ENCODE data around the gene A2M. TPM values are rescaled to one million over a fixed set of nuclear protein-coding genes. Genes with fewer than 3 reads are reported as not detected.
A peak's percentile ranks its signal among the peaks of the same experiment; 100 is the strongest.

A2M gene
- total RNA-seq, 1 donor from 2014 or later, result 640 TPM

- DNase-seq (ENCODE audit: missing footprints) (no peak), ATAC-seq (no peak)
- intact Hi-C loops (cut with DNase I), result no loop called here
These were observed 33.9 kb downstream of the A2M start for GRCh38 chr12:9081667-9082427.

DNA sequence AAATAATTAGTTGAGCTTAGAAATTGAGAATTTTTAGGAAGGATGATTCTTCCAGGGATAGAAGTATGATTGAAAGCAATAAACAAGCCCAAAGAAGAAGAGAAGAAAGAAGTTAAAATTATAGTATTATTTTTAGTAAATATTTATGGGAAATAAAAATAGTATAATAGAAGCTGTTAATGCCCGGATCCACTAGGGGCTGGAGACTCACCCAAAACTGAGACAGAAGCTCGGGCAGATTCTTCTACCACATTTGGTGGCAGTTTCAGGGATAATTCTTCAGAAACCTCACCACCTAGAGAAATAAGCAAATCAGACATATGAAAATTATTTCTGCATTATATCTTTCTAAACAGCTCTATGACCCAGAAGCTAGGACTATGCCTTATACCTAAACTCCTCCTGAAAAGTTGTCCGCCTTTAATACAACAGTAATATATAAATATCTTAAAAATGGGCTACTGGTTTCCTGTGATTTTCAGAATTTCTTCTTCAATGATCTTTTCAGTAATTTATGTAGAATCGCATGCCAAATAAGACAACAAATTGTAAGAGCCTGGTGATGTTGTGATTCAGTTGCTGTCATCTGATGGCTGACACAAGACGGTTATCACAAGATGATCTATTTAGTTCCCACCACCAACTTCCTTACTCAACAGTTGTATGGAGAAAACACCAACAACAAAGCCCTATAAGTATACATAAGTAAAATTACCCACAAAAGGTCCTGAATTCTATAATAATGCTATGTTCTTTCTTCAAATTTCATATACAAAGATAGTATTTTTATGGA lies 35.6 kb downstream of the A2M start:
- intact Hi-C loops (cut with DNase I), result no loop called here
- ATAC-seq, result no peak

GRCh38 chr12:9079082-9079481 lies 36.6 kb downstream of the A2M start:
- intact Hi-C loops (cut with DNase I), result no loop called here
- DNase-seq (ENCODE audit: missing footprints) (no peak), ATAC-seq (no peak)

More for the DNA sequence above, 35.6 kb downstream of the A2M start:
- DNase-seq (ENCODE audit: missing footprints), result no peak

GRCh38 chr12:9077152-9078031 lies 38.3 kb downstream of the A2M start:
- ATAC-seq, result no peak
- intact Hi-C loops (cut with DNase I), result no loop called here
- no peak for DNase-seq (ENCODE audit: missing footprints)

DNA sequence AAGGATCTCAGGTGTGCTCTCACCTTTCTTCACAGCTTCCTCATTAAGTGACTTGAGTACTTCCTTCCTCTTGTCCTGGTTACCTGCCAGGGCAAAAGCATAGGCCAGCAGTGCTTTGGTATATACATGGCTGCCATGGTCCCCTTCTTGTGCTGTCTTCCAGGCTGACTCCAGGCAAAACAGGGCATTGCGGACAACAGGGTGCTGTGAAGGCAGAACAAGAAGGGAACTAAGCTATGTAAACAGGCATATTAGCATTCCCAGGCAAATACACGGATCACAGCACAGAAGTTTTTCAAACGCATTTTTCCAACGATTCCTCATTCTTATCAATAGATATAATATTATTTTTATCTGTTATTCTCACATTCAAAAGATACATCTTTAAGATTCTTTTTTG lies 39.0 kb downstream of the A2M start:
- intact Hi-C loops (cut with DNase I), result no loop called here
- DNase-seq (ENCODE audit: missing footprints), result no peak
- ATAC-seq, result no peak

DNA sequence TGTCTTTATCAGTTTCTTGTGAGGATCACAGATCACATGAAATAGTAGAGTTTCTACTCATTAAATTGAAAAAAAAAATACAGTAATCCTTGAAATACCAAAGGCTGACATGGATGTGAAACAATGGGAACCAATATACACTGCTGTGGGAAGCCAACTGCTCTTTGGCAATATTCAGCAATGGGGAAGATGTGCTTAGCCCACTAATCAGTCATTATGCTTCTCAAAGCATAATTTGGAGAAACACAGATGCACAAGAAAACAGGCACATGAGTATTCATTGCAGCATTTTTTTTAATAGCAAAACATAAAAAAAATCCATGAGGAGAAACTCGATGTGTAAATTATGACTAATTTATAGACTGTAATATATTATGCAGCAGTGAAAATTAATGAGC lies 40.6 kb downstream of the A2M start:
- intact Hi-C loops (cut with DNase I), result loop anchor here (1.0 kb wide), 1 partner anchor 28 kb away; no protein-coding TSS in a partner anchor
- ATAC-seq (no peak), DNase-seq (ENCODE audit: missing footprints) (no peak)

GRCh38 chr12:9074484-9075137 lies 41.1 kb downstream of the A2M start:
- intact Hi-C loops (cut with DNase I), result loop anchor here (1.0 kb wide), 1 partner anchor 29 kb away; no protein-coding TSS in a partner anchor
- ATAC-seq (no peak), DNase-seq (ENCODE audit: missing footprints) (peak; percentile 47)

DNA sequence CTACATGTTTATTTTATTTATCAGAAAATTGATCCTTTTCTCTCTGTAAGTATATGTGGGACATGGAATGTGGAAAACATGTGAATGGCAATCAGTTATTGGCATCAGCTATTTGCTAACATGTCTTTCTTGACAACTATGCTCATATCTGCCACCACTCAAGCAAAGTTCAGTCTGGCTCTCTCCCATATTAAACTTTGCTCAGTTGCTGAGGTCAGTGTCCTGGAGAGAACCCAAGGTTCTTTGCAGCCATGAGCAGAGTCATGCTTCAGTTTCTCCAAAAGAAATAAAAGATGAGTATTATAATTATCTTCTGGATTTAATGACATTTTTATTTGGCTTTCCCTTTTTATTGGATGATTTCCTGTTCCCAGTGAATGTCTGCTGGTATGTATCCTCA lies 42.6 kb downstream of the A2M start:
- DNase-seq (ENCODE audit: missing footprints), result no peak
- ATAC-seq, result no peak
- intact Hi-C loops (cut with DNase I), result no loop called here

GRCh38 chr12:9072481-9073038 lies 43.2 kb downstream of the A2M start:
- DNase-seq (ENCODE audit: missing footprints) (no peak), ATAC-seq (no peak)
- intact Hi-C loops (cut with DNase I), result no loop called here

GRCh38 chr12:9071969-9072368 lies 43.8 kb downstream of the A2M start:
- intact Hi-C loops (cut with DNase I), result no loop called here
- DNase-seq (ENCODE audit: missing footprints) (no peak), ATAC-seq (no peak)

- intact Hi-C loops (cut with DNase I), result no loop called here
- no peak for DNase-seq (ENCODE audit: missing footprints)
- no peak for ATAC-seq
These were observed 44.2 kb downstream of the A2M start for GRCh38 chr12:9071518-9071917.

- intact Hi-C loops (cut with DNase I), result no loop called here
- DNase-seq (ENCODE audit: missing footprints) (no peak), ATAC-seq (no peak)
These were observed 45.4 kb downstream of the A2M start for GRCh38 chr12:9070351-9070750.

- no peak for DNase-seq (ENCODE audit: missing footprints)
- intact Hi-C loops (cut with DNase I), result no loop called here
- no peak for ATAC-seq
These were observed 47.1 kb downstream of the A2M start for GRCh38 chr12:9068600-9068999.

DNA sequence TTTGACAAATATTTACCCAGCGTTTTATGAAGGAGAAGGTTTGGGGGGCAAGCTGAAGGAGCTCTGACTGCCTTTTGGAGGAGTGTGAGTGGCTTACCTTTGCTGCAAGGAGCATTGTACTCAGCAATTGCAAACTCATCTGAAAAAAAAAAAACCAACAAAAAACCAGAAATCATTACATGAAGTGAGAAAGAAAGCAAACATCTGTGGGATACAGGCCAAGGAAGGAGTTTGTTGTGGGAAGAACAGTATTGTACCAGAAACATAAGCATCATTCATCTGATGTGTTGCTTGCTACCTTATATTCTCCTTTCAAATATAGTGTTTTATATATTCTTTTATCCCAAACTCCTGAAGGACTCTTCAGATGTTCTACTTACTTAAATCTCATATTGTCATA lies 47.6 kb downstream of the A2M start:
- ATAC-seq (no peak), DNase-seq (ENCODE audit: missing footprints) (no peak)
- intact Hi-C loops (cut with DNase I), result no loop called here

DNA sequence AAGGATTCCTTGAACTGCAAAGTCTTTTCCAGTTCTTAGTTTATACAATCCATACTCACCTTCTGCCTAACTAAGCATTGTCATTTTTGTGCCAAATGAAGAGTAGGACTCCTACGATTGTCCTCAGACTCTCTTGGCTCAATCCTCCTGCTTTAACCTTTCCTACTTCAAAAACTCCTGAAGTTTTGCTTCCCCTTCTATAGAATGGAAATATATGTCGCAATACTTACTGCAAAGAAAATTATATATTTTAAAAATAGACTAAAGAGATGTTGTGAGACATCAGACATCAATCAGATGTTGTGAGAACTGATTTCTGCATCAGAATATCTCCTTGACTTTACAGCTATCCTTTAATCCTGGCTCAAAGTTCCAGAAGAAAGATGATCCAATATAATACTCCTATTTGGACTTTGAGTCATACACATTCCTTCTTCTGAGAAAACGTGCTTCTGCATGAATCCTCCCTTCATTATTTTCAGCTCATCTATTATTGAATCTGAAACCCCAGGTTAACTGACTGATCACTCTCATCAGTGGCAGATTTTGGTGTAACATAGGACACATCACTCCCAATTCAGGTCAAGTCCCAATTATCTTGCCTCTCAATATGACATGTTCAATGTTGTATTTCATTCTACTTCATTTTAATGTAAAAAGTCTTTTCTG lies 48.8 kb downstream of the A2M start:
- intact Hi-C loops (cut with DNase I), result no loop called here
- ATAC-seq, result no peak
- no peak for DNase-seq (ENCODE audit: missing footprints)

DNA sequence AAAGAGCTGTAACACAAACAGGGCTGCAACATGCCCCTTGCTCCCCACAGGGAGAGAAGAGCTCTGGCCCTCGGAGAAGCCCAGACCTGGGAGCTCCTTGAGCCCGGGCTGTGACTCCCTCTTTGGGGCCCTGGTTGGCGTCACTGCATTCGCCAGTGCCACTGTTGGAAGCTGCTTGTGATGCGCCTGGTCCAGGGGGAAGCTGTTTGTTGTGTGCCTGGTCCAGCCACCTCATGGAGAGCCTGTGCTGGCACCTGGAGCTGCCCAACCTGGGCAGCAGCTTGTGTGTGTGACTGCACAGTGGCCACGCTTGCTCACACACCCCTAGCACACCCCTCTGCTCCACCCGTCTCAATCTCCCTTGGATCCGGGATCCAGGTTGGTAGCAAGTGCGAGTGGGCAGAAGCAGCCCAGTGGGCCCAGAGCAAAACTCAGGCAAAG lies 49.5 kb downstream of the A2M start:
- intact Hi-C loops (cut with DNase I), result no loop called here
- no peak for DNase-seq (ENCODE audit: missing footprints)
- ATAC-seq, result no peak

DNA sequence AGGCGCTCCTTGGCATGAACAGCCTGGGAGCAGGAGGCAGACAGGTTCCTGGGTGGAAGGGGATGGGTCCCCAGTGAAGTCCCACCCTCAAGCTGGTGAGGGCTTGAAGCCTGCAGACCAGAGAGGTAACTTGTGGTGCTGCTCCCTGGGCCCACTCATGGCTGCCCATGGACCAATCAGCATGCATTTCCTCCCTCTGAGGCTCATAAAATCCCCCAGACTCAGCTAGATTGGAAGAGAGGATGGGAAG lies 50.2 kb downstream of the A2M start:
- ATAC-seq (no peak), DNase-seq (ENCODE audit: missing footprints) (no peak)
- intact Hi-C loops (cut with DNase I), result loop anchor here (2.0 kb wide), 1 partner anchor 49 kb away; the partner anchor contains the start of gene A2M
